Left lobe of liver (tissue), 2 donors: Measurements from ENCODE around the gene ZNF428. TPM values are rescaled to one million over a fixed set of nuclear protein-coding genes. Genes with fewer than 3 reads are reported as not detected.
"Not testable (repeated sequence)": the region's sequence is repeated elsewhere in the genome, so short reads cannot be mapped to it uniquely, and the experiment has no call there.

Experiments used
- ATAC-seq: fragments of 200-7000 bp; cut with Tn5 transposase; one replicate; pipeline ENCODE4 v1.9.1; 2020; ENCODE audit warnings: mild to moderate bottlenecking, moderate library complexity
- DNase-seq: peaks from one replicate; pipeline ENCODE4 v3.0.0-alpha.2; 2020; ENCODE audit warnings: low spot score
- total RNA-seq: library from RNA; stranded (reverse); gene quantifications from one replicate; pipeline ENCODE4 v1.2.1, GENCODE V29; 2021
- donor health status: DM: no; HTN: no; CAD: no; lungs with moderate emphysema.
- donor health status: DM: no; HTN: yes; CAD: no.

The ZNF428 gene
- total RNA-seq, 1 donor from 2014 or later: 15.7 TPM

GRCh38 chr19:43595605-43595998 is 23.8 kb downstream of the ZNF428 start:
- ATAC-seq (peak; percentile 21), DNase-seq (no peak)

GRCh38 chr19:43594710-43595604 is 24.5 kb downstream of the ZNF428 start:
- peak; percentile 41 for ATAC-seq
- peak; percentile 60 for DNase-seq

GRCh38 chr19:43594081-43594697 is 25.2 kb downstream of the ZNF428 start:
- ATAC-seq: no peak
- DNase-seq: no peak

- ATAC-seq: no peak
- DNase-seq: no peak
These were observed 26.6 kb downstream of the ZNF428 start for GRCh38 chr19:43592800-43593350.

GRCh38 chr19:43591904-43592772 is 27.3 kb downstream of the ZNF428 start:
- no peak for ATAC-seq
- DNase-seq: no peak

GRCh38 chr19:43589678-43590077 is 29.8 kb downstream of the ZNF428 start:
- ATAC-seq (no peak), DNase-seq (no peak)

- DNase-seq (no peak), ATAC-seq (no peak)
These were observed 30.2 kb downstream of the ZNF428 start for GRCh38 chr19:43589277-43589676.

GRCh38 chr19:43587029-43587428 is 32.4 kb downstream of the ZNF428 start:
- ATAC-seq, DNase-seq: not testable (repeated sequence)

GRCh38 chr19:43586346-43586745 is 33.1 kb downstream of the ZNF428 start:
- DNase-seq (no peak), ATAC-seq (no peak)

- ATAC-seq: peak; percentile 93
- DNase-seq: no peak
These were observed 34.9 kb downstream of the ZNF428 start for GRCh38 chr19:43584484-43584883.

- no peak for ATAC-seq
- no peak for DNase-seq
These were observed 36.9 kb downstream of the ZNF428 start for GRCh38 chr19:43582495-43582894.

GRCh38 chr19:43581467-43581866 is 38.0 kb downstream of the ZNF428 start:
- DNase-seq: no peak
- no peak for ATAC-seq

- ATAC-seq (no peak), DNase-seq (no peak)
These were observed 40.6 kb downstream of the ZNF428 start for GRCh38 chr19:43578787-43579186.

- DNase-seq (no peak), ATAC-seq (peak; percentile 2)
These were observed 43.2 kb downstream of the ZNF428 start for GRCh38 chr19:43575955-43576878.

- DNase-seq: peak; percentile 97
These were observed 44.1 kb downstream of the ZNF428 start, which contains the start of the genes PINLYP and XRCC1 for GRCh38 chr19:43575156-43575950. TSS of gene PINLYP (plus strand) at chr19:43575801. CDS start at chr19:43577192, 1,391 bp downstream. TSS of gene XRCC1 (minus strand) at chr19:43575527. CDS start at chr19:43575458, 69 bp downstream.

GRCh38 chr19:43574424-43575155 is 44.8 kb downstream of the ZNF428 start:
- no peak for DNase-seq

More at GRCh38 chr19:43575156-43575950, 44.1 kb downstream of the ZNF428 start, which contains the start of the genes PINLYP and XRCC1:
- ATAC-seq: peak; percentile 99

GRCh38 chr19:43572171-43572588 is 47.2 kb downstream of the ZNF428 start:
- no peak for DNase-seq
- no peak for ATAC-seq

More at GRCh38 chr19:43574424-43575155, 44.8 kb downstream of the ZNF428 start:
- no peak for ATAC-seq
